ENCODE measurements around the gene STEAP4.

GRCh38 chr7:88312061-88312663 is 5.5 kb upstream of the STEAP4 start:
- TF ChIP-seq POLR2AphosphoS5 (IDR thresholded peaks at IDR 0.05): no peak
- TF ChIP-seq CTCF (IDR thresholded peaks at IDR 0.05): no peak
